Ascending aorta (tissue), 2 donors: Measurements from ENCODE around the gene SLC38A6. TPM values are rescaled to one million over a fixed set of nuclear protein-coding genes. Genes with fewer than 3 reads are reported as not detected.

ENCODE experiments used
- DNase-seq, 2 donors: peaks; one replicate each; pipeline ENCODE4 v3.0.0-alpha.2; 2019; ENCODE audit warnings: low spot score in 2 of 2
- H3K27ac ChIP-seq, 2 donors: fragments of 200-600 bp; sonication (generic); one replicate each; pipeline ENCODE4 v1.5.1; 2016 to 2017; ENCODE audit warnings: mild to moderate bottlenecking in 1 of 2
- H3K27me3 ChIP-seq: fragments of 200-600 bp; sonication (generic); one replicate; pipeline ENCODE4 v1.5.1; 2017
- H3K36me3 ChIP-seq, 2 donors: fragments of 200-600 bp; sonication (generic); one replicate each; pipeline ENCODE4 v1.5.1; 2016
- H3K4me1 ChIP-seq, 2 donors: fragments of 200-600 bp; sonication (generic); one replicate each; pipeline ENCODE4 v1.5.1; 2016 to 2017; ENCODE audit warnings: mild to moderate bottlenecking in 1 of 2
- H3K4me3 ChIP-seq, 2 donors: fragments of 200-600 bp; sonication (generic); one replicate each; pipeline ENCODE4 v1.5.1; 2016 to 2017; ENCODE audit warnings: mild to moderate bottlenecking in 1 of 2
- H3K9me3 ChIP-seq, 2 donors: fragments of 200-600 bp; sonication (generic); one replicate each; pipeline ENCODE4 v1.5.1; 2016
- CTCF ChIP-seq, 3 experiments: fragments of 200-600 bp in 2 of 3; fragments of 450-650 bp in 1 of 3; sonication (generic) in 2 of 3; IDR thresholded peaks; one replicate each; pipeline ENCODE4 v1.5.1; 2016 to 2019; ENCODE audit warnings: antibody characterized with exemption in 3 of 3, mild to moderate bottlenecking in 1 of 3, moderate library complexity in 1 of 3
- intact Hi-C: fragments of 100-400 bp; cut with DNase I; formaldehyde crosslinking; loops from one replicate; pipeline ENCODE4 v1.15.1; 2023
- total RNA-seq: library from RNA; depleted of rRNA; stranded (reverse); fragments of >200 nt; gene quantifications from one replicate; pipeline ENCODE4 v1.1.0, GENCODE V29; 2016

SLC38A6 gene
- total RNA-seq, 1 donor from 2014 or later = 1.8 TPM

GRCh38 chr14:60998617-60999016 is 17.6 kb downstream of the SLC38A6 start:
- DNase-seq = no peak
- H3K4me3 ChIP-seq = no peak overlapping the region
- no peaks in the 10 kb centered on the region for H3K4me1 ChIP-seq
- intact Hi-C loops = no loop called here
- H3K36me3 ChIP-seq = peaks cover 0 to 8% of the 10 kb centered on the region in 2 donors
- H3K27ac ChIP-seq = no peak overlapping the region
- no peaks in the 10 kb centered on the region for H3K27me3 ChIP-seq
- H3K9me3 ChIP-seq = peaks cover 0 to 9% of the 10 kb centered on the region in 2 donors
- no peak for TF ChIP-seq CTCF (IDR thresholded peaks at IDR 0.05)

DNA sequence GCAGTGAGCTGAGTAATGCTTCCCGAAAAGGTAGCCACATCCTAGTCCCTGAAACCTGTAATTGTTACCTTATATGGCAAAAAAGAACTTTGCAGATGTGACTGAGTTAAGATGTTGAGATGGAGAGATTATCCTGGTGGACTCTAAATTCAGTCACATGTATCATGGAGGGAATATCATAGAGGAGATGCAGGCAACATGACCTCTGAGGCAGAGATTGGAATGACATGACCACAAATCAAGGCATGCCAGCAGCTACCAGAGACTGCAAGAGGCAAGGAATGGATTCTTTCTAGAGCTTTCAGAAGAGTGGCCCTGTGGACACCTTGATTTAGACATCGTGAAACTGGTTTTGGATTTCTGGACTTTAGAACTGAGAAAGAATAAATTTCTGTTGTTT is 18.5 kb downstream of the SLC38A6 start:
- no peak for DNase-seq
- H3K4me1 ChIP-seq = no peaks in the 10 kb centered on the region
- no peak overlapping the region for H3K27ac ChIP-seq
- peaks cover 0 to 9% of the 10 kb centered on the region in 2 donors for H3K9me3 ChIP-seq
- intact Hi-C loops = no loop called here
- TF ChIP-seq CTCF (IDR thresholded peaks at IDR 0.05) = no peak
- peaks cover 0 to 8% of the 10 kb centered on the region in 2 donors for H3K36me3 ChIP-seq
- no peak overlapping the region for H3K4me3 ChIP-seq
- no peaks in the 10 kb centered on the region for H3K27me3 ChIP-seq

DNA sequence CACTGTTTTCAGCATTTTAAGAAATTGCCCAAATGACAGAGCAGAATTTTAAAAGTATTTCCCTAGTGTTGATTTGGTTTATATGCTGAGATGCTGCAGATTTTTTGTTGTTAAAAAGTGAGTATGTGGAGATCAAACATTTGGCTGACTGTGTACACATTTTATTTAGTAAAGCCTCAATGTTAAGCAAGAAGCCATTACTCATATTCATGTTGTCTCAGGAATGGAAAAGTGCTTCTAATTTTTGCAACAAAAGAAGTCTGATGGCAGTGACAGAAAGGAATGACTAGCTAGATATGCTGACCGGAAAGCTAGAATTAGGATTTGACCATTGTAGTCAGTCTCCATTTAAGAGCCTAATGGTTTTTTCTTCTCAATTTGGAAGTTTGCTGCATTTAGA is 22.5 kb downstream of the SLC38A6 start:
- intact Hi-C loops = no loop called here
- DNase-seq = no peak
- peaks cover 0 to 6% of the 10 kb centered on the region in 2 donors for H3K9me3 ChIP-seq
- no peak overlapping the region for H3K4me3 ChIP-seq
- TF ChIP-seq CTCF (IDR thresholded peaks at IDR 0.05) = no peak
- no peaks in the 10 kb centered on the region for H3K27me3 ChIP-seq
- peaks cover 0 to 2% of the 10 kb centered on the region in 2 donors for H3K36me3 ChIP-seq
- H3K27ac ChIP-seq = no peak overlapping the region
- H3K4me1 ChIP-seq = no peaks in the 10 kb centered on the region

DNA sequence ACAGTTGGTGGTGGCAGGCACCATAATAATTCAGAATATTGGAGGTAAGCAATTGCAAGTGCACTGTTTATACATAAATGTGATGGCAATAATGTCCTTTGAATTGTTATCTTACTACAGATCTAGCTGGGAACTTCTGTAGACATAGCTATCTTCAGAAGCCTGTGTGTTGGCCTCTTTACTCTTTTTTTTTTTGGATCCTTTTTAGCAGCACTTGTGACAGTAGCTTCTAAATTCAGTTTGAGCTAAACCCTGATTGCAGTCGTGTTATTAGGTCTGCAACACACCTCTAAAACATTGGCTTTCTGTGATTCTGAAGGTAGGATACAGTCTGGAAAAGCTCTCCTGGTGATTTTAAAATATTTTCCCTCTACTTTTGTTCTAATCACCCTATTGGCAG is 38.5 kb downstream of the SLC38A6 start:
- intact Hi-C loops = no loop called here
- H3K4me3 ChIP-seq = no peak overlapping the region
- TF ChIP-seq CTCF (IDR thresholded peaks at IDR 0.05) = no peak

DNA sequence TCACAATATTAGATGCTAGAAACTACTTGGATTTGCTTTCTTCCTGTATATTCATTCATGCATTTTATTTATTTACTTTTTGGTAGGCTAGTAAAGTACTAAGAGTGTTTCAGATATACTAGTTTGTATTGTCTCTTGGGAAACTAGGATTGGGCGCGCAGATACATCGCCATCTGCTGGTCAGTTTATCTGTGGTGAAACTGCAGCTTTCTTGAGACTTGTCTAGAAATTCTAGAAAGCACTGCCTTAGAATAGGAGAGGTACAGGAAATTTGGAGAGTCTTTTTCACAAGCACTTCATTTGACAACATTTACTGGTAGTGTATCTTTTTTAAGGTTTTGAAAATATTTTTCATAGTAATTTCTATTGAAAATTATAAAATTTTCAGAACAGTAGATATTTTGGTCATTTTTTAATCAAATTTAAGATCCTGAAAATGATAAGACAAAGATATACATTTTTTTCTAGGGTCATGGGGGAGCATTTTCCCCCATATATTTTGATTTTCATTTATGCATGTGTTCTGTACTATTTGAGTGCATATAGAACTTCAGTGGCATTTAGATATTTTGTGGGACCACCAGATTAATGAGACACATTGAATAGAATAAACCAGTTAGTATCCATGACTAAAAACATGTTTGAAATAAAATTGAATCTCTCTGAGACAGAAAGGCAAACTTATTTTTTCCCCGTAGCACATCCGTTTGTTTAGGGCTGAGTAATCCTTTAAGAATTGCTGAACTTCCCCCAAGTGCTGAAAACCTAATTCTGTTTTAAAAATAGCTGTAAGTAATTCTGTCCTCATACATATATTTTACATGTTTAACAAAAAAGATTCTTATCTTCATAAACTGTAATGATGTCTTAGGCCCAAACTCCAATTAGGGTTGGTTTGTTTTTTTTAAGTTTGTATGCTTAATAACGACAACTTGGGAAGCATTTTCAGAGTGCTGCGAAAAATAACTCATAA is 44.5 kb downstream of the SLC38A6 start:
- DNase-seq = peak in 1 of 2 donors; percentile 71
- TF ChIP-seq CTCF (IDR thresholded peaks at IDR 0.05) = peak; percentile 72 to 87 (median 85)
- Histone ChIP-seq H3K4me3 (peak overlapping the region in 1 of 2 donors; percentile 1), H3K36me3 (no peaks in the 10 kb centered on the region), H3K4me1 (no peaks in the 10 kb centered on the region), H3K27ac (no peak overlapping the region), H3K27me3 (no peaks in the 10 kb centered on the region), H3K9me3 (no peaks in the 10 kb centered on the region)
- intact Hi-C loops = loop anchor here (1.0 to 10.0 kb wide), 3 partner anchors 162 to 400 kb away; no protein-coding TSS in a partner anchor

More for the DNA sequence above, 38.5 kb downstream of the SLC38A6 start:
- no peaks in the 10 kb centered on the region for H3K27me3 ChIP-seq
- DNase-seq = no peak
- H3K36me3 ChIP-seq = no peaks in the 10 kb centered on the region
- no peak overlapping the region for H3K27ac ChIP-seq
- H3K9me3 ChIP-seq = peaks cover 0 to 4% of the 10 kb centered on the region in 2 donors
- H3K4me1 ChIP-seq = no peaks in the 10 kb centered on the region
